ENCODE data around the gene ST14.
"Not testable (repeated sequence)": the region's sequence is repeated elsewhere in the genome, so short reads cannot be mapped to it uniquely, and the experiment has no call there.

Gene ST14

GRCh38 chr11:130243816-130244215 is 84.2 kb downstream of the ST14 start:
- no peak for DNase-seq

DNA sequence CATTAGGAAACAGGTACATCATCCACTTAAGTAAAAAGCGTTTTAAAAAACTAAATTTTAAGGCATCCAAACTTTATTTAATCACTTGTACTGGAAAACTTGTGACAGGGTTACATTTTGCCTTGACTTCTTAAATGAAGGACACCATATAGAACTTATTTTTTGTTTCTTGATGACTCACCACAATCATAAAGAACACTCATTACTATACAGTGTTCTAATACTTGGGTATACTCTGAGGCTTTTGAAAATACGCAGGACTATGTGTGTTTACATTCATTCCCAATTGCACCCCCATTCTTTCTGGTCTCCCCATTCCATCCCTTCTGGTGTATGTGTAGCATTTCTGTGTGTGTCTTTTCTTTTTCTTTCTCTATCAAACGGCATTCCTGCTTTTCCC is 85.3 kb downstream of the ST14 start:
- DNase-seq = no peak

DNA sequence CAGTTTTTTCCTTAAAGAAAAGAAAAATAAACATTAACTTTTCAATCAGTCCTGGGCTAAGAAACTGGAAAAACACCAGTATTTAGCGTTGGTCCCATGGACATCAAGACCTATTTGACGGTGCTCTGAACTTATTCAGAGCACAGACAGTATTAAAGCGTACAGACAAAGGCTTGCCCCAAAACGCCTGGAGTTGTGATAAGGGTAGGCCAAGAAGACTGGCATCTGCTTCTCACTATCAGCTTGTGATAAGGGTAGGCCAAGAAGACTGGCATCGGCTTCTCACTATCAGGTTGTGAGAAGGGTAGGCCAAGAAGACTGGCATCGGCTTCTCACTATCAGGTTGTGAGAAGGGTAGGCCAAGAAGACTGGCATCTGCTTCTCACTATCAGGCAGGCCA is 85.8 kb downstream of the ST14 start:
- not testable (repeated sequence) for DNase-seq

GRCh38 chr11:130246270-130246669 is 86.7 kb downstream of the ST14 start:
- no peak for DNase-seq

GRCh38 chr11:130246738-130247137 is 87.2 kb downstream of the ST14 start:
- no peak for DNase-seq

DNA sequence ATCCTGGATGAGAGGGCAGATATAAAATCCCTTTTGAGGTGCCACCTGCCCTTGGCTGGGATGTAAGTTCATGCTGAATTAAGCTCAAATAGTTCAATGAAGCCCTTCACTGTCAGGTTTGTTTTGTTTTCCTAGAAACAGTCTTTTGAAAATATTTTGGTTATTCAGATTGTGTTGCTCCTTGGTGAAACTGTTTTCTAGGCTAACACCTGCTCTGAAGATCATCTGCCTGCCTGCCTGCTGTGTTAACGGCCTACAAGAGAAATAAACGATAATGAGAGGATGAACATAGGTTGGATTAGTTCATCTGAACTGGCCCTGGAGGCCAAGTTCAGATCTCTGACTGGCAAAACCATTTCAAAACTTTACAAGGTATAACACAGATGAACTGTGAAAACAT is 87.7 kb downstream of the ST14 start:
- DNase-seq = no peak

- DNase-seq = no peak
These were observed 89.8 kb downstream of the ST14 start for GRCh38 chr11:130249371-130249770.

DNA sequence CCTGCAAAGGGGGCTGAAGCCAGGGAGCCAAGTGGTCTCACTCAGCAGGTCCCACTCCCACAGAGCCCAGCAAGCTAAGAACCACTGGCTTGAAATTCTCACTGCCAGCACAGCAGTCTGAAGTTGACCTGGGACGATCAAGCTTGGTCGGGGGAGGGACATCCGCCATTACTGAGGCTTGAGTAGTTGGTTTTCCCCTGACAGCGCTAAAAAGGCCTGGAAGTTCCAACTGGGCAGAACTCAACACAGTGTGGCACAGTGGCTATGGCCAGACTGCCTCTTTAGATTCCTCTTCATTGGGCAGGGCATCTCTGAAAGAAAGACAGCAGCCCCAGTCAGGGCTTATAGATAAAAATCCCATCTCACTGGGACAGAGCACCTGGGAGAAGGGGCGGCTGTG is 90.3 kb downstream of the ST14 start:
- DNase-seq = not testable (repeated sequence)

- not testable (repeated sequence) for DNase-seq
These were observed 92.2 kb downstream of the ST14 start for GRCh38 chr11:130251763-130252162.
